IPS DF 19.7 (cell line): ENCODE results near the gene CTLA4.
"Not testable (repeated sequence)": the region's sequence is repeated elsewhere in the genome, so short reads cannot be mapped to it uniquely, and the experiment has no call there.

Experiments used
- DNase-seq: peaks from one replicate; pipeline ENCODE4 v3.0.0-alpha.2; 2013; ENCODE audit warnings: low read depth, low spot score

CTLA4 gene

DNA sequence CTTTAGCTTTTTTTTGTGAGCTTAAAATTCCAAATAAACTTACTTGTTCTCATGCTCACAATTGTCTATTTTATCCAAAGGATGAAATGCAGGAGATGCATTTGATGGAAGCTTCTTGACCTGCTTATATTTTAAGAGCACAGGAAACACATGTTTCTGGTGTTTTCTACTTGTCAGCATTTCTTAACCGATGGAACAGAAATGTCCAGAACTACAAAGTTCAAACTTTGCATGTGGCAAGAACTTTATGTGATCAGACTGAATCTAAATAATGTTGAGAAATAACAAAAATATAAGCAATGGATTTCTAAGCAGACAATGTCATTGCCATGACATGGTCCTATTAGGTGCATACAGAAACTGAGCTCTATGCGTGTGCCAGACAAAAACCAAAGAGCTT lies 9.9 kb upstream of the CTLA4 start:
- DNase-seq, result no peak

- no peak for DNase-seq
These were observed 9.4 kb upstream of the CTLA4 start for GRCh38 chr2:203858176-203858575.

- DNase-seq, result no peak
These were observed 8.4 kb upstream of the CTLA4 start for GRCh38 chr2:203859030-203859789.

DNA sequence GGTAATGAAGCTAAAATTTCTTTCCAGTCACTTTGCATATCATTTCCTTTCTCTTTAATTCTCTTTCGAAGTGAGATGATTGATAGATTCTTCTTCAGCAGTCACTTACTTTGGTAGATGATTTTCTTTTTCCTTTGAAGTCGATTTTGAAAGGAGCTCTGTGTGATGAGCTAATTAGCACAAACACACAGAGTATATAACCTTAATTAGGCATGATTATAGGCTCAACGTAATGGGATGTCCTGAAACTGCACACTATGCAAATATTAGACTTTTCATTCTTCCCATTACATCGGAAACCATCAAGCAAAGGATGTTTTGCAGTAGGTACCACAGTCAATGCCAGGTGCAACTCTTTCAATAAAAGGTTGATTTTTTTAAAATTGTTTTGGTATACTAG lies 6.4 kb upstream of the CTLA4 start:
- no peak for DNase-seq

DNA sequence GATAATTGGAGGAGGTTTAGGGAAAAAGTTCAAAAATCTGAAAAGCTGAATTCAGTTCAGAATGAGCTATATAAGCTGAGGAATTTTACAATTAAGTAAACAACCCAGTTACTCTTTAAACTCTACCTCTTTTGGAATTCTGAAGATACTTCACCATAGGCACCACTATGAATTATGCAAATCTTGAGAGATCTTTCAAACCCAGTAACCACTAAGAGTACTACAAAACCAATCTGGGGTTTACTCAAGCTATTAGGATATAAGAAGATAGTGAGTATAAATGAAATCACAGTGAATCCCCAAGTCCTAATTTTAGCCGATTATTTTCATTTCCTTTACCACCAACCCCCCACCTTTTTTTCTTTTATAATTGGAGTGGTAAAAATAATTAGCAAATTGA lies 6.0 kb upstream of the CTLA4 start:
- no peak for DNase-seq

DNA sequence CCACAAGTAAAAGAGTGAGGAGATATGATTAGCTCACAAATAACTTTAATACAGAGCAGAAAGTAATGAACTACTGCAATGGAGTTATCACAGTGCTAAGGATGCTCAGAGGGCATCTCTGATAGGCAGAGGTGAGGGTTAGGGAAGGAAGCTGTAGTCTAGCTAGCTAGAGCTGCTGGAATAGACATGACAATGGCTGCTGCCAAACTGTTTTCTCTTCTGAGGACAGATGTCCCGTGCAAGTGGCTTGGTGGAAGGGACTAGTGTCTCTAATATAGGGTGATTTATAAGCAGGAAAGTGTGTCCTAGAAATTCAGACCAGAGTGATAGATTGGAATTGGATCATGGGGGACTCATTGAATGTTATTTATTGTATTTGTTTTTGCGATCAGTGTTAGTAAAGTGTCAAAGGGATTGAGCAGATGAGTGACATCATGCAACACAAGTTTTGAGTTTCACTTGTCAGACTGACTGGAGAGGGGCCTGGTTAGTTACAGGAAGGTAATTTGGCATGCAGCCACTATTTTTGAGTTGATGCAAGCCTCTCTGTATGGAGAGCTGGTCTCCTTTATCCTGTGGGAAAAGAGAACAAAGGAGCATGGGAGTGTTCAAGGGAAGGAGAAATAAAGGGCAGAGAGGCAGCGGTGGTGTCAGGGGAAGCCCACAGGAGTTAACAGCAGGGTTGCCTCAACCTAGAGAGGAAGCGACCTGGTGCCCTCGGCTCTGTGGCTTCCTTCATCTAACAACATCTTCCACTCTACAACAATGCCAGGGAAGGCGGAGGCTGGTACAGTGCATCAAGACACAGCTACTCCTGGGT lies 1.9 kb downstream of the CTLA4 start:
- no peak for DNase-seq

GRCh38 chr2:203870481-203870880 lies 2.9 kb downstream of the CTLA4 start:
- DNase-seq, result no peak

- no peak for DNase-seq
These were observed 3.4 kb downstream of the CTLA4 start for GRCh38 chr2:203870941-203871340.

- no peak for DNase-seq
These were observed 3.9 kb downstream of the CTLA4 start for GRCh38 chr2:203871371-203871983.

GRCh38 chr2:203873461-203873860 lies 5.9 kb downstream of the CTLA4 start:
- no peak for DNase-seq

- DNase-seq, result no peak
These were observed 6.5 kb downstream of the CTLA4 start for GRCh38 chr2:203873921-203874631.

- no peak for DNase-seq
These were observed 7.9 kb downstream of the CTLA4 start for GRCh38 chr2:203875471-203875870.

GRCh38 chr2:203876328-203876727 lies 8.8 kb downstream of the CTLA4 start:
- DNase-seq, result no peak

GRCh38 chr2:203878063-203878462 lies 10.5 kb downstream of the CTLA4 start:
- no peak for DNase-seq

DNA sequence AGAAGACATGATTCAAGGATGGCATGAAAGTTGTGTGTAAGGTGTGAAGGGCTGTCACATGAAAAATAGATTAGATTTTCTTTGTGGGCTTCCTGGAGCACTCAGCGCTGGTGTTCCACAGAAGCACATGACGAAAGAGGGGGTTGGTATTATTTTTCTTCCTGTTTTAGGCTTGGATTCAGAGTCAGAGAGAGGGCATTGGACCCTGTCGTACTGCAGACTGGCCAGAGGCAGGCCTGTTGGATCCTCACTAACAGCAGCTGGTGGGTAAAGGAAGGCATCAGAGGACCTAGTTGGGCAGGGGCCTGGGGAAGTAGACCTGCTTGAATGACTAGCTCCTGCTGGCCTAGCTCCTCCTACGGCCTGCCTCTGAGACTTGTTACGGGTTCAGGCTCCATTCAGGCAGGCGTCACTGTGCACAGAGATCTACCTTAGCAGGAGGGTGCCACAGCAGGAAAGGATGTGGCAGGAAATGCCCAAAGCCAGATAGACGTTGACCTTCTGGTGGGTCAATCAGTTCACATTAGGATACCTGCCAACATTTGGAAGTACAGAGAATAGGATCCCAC lies 13.1 kb downstream of the CTLA4 start:
- no peak for DNase-seq

GRCh38 chr2:203881185-203881584 lies 13.6 kb downstream of the CTLA4 start:
- DNase-seq, result not testable (repeated sequence)

DNA sequence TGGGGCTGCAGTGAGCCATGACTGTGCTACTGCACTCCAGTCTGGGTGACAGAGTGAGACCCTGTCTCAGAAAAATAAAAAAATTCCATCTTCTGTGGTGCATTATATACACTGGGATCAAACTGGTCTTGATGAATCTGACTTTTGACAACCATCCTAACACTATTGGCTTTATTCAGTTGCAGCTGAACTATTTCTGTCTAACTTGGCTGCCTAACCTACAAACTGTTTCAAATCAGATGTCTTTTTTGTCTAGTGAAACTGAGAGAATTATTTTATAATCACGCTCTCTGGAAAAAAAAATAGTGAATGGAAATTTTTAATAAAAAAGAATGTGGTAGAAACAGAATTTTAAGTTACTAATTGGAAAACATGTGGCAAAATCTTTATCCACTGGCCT lies 15.0 kb downstream of the CTLA4 start:
- DNase-seq, result no peak

GRCh38 chr2:203886661-203887151 lies 19.1 kb downstream of the CTLA4 start:
- no peak for DNase-seq

- no peak for DNase-seq
These were observed 20.1 kb downstream of the CTLA4 start for GRCh38 chr2:203887677-203888076.

DNA sequence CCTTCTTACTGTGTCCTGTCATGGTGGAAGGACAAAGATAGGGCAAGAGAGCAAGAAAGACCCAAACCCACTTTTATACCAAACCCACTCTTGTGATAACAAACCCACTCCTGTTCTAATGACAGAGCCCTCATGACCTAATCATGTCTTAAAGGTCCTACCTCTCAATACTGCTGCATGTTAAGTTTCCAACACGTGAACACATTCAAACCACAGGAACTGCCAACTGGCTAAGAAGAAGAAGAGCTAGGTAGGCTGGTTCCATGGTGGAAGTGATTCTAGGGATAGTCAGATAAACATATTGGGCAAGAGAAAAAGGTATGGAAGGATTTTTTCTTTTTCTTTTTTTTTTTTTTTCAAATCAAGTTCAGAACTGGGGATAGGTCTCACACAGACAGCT lies 22.0 kb downstream of the CTLA4 start:
- no peak for DNase-seq

DNA sequence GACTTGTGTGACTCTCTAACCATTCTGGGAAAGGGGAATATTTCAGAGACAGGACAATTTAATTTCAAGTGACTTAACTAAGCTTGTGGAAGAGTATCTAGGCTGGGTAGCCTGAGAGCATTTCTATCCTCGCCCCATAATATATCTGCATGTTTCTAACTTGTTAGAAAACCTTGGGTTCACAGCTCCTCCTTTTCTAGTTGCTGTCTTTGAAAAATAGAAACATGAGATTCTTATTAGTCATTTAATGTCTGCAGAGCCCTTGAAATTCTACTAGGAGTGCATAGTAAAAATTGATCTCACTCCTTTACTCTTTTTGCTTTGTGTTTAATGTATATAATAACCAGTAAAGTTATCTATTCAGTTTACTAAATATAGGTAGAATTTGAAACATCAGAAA lies 22.4 kb downstream of the CTLA4 start:
- DNase-seq, result no peak
